HG03342 (cell line): ENCODE results near the gene MYL6B.
"Not testable (repeated sequence)": the region's sequence is repeated elsewhere in the genome, so short reads cannot be mapped to it uniquely, and the experiment has no call there.

ENCODE experiments used
- ATAC-seq: cut with Tn5 transposase; IDR thresholded peaks from one replicate; pipeline ENCODE4 v1.9.1; 2021; ENCODE audit warnings: mild to moderate bottlenecking, moderate library complexity; ENCODE audit not compliant: unreplicated experiment

MYL6B gene

DNA sequence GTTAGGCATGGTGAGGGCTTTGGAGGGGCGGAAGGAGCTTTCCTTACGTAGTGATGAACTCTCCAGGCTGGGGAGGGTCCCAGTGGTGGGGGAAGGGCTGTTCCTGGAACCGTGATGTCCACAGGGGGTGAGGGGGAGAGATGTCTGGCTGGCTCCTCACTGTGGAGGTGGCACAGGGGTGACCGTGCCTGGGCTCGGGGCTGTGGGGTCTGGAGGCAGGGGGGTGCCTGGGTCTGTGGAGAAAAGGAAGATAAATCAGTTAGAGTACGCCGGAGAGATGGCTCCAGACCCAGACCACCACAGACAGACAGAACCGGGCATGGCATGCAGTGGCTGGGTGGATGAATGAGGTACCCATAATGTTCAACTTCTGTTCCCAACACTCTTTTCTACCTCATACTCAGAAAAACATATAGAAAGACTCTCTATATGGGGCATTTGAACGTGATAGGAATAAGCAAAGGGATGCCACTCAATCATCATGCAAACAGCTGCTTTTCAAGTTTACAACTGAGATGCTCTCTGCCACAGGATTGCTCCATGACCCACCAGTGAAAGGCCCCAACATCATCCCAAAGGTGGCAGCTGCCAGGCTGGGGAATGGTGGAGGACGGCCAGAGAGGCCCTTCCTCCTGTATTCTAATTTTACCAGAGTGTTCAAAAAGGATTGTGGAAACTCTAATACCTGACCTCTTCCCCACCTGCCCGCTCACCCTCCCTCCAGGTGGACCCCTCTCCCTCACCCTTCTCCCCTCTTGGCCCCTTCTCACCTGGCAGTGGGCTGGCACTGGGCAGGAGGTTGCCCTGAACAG is 11.4 kb downstream of the MYL6B start:
- ATAC-seq, result no peak

DNA sequence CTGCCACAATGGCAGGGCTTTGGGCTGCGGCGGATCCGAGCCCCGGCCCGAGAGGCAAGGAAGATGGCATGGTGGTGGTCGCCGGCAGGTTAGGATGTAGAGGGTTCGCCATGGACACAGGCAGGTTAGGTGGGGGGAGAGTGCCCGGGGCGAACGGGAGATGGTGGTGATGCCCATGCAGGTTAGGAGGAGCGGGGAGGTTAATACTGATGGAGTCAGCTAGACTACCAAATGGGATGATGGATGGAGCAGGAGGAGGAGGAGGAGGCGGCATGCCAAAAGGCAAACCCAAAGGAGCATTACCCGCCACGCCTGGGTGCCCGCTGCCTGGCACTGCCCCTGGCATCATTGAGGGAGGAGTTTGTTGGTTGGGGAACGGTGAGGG is 11.9 kb downstream of the MYL6B start:
- no peak for ATAC-seq

DNA sequence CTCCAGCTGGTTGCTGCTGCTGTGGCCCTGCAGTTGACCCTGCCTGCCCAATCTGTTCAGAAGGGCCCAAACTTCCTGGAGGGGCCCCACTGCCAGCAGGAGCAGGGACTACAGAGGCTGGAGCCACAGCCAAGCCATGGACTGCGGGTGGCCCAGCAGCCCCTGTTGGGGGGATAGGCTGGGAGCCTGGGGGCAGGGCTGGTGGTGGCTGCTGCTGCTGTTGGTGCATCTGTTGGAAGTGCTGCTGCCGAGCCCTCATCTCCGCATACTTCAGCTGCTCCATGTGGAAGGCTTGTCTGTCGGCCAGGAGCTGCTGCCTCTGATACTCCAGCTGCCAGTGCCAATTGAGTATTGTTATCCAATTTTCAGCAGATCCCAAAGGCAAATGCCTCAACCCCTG is 13.0 kb downstream of the MYL6B start:
- no peak for ATAC-seq

GRCh38 chr12:56169229-56169759 is 16.9 kb downstream of the MYL6B start:
- ATAC-seq, result no peak

GRCh38 chr12:56172839-56173238 is 20.5 kb downstream of the MYL6B start:
- no peak for ATAC-seq

DNA sequence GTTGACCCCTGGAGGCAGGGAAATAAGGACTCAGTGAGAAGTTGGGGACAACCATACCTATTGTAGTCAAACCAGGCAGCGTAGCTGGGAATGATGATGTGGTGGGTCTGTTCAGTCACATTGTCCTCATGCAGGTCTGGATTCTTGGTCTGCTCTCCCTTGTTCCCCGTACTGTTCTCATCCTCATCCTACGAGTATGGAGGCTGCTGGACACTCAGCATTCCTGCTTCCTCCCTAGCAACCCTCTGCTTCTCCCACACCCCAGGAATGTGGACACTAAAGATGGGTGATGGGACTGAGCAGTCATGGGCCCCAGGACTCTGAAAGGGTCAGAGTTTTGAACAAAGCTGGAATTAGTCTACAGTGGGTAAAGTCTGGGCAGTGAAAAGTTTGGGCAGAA is 26.0 kb downstream of the MYL6B start:
- no peak for ATAC-seq

- ATAC-seq, result no peak
Observed at GRCh38 chr12:56186957-56187356, 34.6 kb downstream of the MYL6B start.

DNA sequence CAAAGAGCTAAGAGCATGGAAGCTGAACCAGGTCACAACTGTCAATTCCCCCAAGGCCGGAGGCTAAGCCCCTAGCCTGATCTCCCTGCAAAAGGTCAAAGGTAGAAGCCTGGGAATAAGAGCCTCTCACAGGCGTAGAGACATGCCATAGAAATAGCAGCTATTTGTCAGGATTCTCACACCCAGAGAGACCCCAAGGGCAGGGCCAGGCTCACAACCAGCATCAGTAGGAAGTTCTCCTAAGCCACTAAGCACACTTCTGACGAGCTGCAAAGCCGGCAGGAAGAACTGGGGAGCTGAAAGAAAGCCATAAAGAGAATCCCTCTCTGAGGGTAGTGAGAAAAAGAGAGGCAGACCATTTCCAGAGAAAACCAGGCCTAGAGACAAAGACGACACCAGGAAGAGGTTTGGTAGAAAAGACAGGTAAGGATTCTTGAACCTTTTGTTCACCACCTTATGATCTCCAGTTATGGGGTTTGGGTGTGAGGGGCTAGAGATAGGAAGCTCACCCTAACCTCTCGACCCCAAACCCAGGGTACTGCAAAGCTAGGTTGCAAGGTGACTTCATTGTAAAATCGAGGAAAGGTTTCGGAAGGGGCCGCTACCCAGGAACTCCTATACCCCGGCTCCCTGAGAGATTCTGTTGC is 35.9 kb downstream of the MYL6B start:
- no peak for ATAC-seq

- no peak for ATAC-seq
Observed at GRCh38 chr12:56188778-56189098, 36.4 kb downstream of the MYL6B start.

DNA sequence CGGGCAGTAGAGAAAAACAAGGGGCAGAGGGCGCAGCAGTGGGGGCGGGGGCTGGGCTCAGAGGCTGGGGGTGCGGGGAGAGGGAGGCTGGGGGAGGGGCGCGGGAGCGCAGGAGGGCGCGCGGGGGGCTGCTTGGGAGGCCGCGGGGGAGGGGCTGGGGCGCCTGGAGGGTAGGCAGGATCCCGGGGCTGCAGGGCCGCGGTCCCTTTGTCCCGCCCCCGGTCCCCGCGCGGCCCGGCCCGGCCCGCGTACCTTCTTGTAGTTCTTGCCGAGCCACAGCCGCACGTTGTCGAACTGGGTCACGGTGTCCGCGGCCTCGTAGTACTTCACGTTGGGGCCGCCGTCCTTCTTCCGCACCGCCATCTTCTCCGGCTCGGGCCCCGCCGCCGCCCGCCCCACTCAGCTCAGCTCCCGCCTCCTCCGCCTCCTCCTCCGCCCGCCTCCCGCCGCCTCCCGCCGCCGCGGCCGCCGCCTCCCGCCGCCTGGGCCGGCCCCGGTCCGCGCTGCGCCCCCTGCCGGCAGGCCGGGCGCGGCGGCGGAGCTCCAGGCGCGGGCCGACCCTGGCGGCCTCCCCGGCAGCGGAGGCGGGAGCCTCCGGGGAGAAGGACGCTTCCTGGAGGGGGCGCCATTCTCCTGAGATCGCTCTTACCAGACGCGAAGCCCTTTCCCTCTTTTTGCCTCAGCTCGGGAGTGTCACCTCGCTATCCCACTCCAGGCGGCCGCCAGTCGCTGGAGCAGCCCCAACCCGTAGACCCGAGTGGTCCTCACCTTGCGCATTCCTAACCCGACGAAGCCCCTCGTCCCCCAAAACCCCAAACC is 36.9 kb downstream of the MYL6B start, which contains the start of gene SMARCC2:
Gene SMARCC2 (minus strand): TSS at position 385 of the 819 bp plus-strand sequence. CDS start 22 bp downstream, at position 363.
- peak; percentile 67 for ATAC-seq

GRCh38 chr12:56189918-56190694 is 37.7 kb downstream of the MYL6B start:
- ATAC-seq, result peak; percentile 34

GRCh38 chr12:56190695-56191155 is 38.3 kb downstream of the MYL6B start:
- ATAC-seq, result no peak

- ATAC-seq, result no peak
Observed at GRCh38 chr12:56192582-56192981, 40.2 kb downstream of the MYL6B start.

- no peak for ATAC-seq
Observed at GRCh38 chr12:56193025-56193578, 40.7 kb downstream of the MYL6B start.

DNA sequence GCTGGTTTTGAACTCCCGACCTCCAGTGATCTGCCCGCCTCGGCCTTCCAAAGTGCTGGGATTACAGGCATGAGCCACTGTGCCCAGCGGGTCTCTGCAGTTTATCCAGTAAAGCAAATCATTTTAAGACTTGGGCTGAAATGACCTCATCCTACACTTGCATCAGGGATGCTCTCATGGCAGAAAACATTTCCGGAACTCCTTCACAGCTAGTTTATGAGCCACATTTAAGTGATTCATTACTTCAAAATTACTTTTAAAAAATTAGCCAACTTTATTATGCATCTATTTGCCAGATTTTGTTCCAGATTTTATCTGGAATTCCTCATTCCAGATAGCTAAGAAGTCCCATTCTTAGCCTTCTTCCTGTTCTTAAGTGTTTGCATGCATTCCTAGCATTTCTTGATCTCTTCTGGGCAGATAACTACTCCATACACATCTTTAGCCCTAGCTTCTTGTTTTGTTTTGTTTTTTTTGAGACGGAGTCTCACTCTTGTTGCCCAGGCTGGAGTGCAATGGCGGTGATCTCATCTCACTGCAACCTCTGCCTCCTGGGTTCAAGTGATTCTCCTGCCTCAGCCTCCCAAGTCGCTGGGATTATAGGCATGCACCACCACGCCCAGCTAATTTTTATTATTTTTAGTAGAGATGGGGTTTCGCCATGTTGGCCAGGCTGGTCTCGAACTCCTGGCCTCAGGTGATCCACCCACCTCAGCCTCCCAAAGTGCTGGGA is 44.6 kb downstream of the MYL6B start:
- ATAC-seq, result not testable (repeated sequence)

DNA sequence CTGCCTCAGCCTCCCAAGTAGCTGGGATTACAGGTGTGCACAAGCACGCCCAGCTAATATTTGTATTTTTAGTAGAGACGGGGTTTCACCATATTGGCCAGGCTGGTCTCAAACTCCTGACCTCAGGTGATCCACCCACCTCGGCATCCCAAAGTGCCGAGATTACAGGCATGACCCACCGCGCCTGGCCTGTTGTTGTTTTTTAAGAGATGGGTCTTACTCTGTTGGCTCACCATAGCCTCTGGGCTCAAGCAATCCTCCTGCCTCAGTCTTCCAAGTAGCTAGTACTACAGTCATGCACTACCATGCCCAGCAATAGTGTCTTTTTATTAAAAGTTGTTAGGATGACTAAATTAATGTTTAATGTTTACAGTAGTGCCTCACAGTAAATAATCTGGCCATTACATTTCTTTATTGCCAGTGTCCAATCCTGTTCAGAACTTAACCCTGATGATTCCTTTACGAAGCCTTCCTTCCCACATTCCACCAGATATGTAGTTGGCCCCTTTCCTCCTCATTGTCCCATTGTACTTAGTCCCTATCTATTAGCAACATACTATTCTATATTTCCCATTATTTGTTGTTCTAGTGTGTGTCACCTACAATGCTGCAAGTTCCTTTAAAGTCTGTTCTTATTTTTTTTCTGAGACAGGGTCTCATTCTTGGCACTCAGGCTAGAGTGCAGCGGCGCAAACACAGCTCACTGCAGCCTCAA is 45.7 kb downstream of the MYL6B start:
- no peak for ATAC-seq

DNA sequence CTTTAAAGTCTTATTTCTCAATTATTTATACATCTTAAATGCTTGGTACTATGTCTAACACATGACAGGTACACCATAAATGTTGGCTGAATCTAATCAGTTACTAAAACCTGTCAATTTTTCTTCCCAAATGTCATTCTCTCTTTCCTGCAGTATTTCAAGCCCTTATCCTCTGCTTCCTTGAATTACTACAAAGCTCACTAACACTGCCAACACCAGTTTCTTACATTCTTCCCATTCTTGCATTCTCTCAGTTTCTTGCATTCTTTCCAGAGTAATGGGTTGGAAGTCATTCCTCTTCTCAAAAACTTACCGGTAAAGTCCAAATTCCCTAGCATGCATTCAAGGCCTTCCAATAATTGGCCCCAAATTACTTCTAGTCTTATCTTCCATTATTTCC is 46.4 kb downstream of the MYL6B start:
- no peak for ATAC-seq

GRCh38 chr12:56202366-56202765 is 50.0 kb downstream of the MYL6B start:
- ATAC-seq, result no peak

DNA sequence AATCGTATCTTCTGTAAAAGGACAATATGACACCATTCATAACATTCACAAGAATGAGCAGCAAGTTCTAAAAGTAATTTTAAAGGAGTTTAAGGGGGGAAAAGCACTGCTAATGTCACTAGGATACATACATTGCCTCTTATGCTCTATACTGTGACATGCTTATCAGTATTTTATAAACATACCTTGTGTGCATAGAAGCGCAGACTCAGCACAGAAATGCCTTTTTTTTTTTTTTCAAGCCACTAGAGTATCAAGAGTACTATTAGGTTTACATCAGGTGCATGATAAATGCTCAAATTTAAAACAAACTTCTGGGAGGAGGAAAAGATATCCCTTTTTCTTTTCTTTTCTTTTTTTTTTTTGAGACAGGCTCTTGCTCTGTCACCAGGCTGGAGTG is 50.5 kb downstream of the MYL6B start:
- ATAC-seq, result no peak
